CD4-positive, alpha-beta T cell (primary cell): ENCODE results near the gene IL17C. TPM values are rescaled to one million over a fixed set of nuclear protein-coding genes. Genes with fewer than 3 reads are reported as not detected.

ENCODE experiments used
- ATAC-seq: fragments of 200-7000 bp; cut with Tn5 transposase; one replicate; pipeline ENCODE4 v1.10.0; 2022; ENCODE audit warnings: mild to moderate bottlenecking; ENCODE audit not compliant: poor library complexity
- CTCF ChIA-PET: fragments of 350-600 bp; sonication (Branson Sonifier 250); formaldehyde crosslinking; loops from one replicate; lab custom pipeline; 2021; ENCODE audit warnings: antibody characterized with exemption, inconsistent platforms; lab: Charles Lee
- POLR2A ChIA-PET: fragments of 350-600 bp; sonication (Branson Sonifier 250); formaldehyde crosslinking; loops from one replicate; lab custom pipeline; 2021; ENCODE audit warnings: antibody characterized with exemption, inconsistent platforms; lab: Charles Lee
- DNase-seq, 14 experiments: peaks; one replicate each; pipeline ENCODE4 v3.0.0-alpha.2; 2013 to 2020; ENCODE audit warnings: mixed read lengths in 2 of 14
- H3K27ac ChIP-seq, 2 donors: one replicate each; pipeline versions ENCODE4 v1.5.1 to v1.7.0; 2013; ENCODE audit warnings: low read length in 2 of 2, low read depth in 1 of 2, mild to moderate bottlenecking in 1 of 2
- H3K27me3 ChIP-seq, 2 experiments: 1 replicate in 1 of 2; 2 replicates in 1 of 2; pipeline versions ENCODE4 v1.6.1 to v1.7.0; 2013; ENCODE audit warnings: low read length in 2 of 2, control low read depth in 1 of 2, mild to moderate bottlenecking in 1 of 2, moderate library complexity in 1 of 2; ENCODE audit not compliant: insufficient read depth in 2 of 2, control insufficient read depth in 1 of 2
- H3K36me3 ChIP-seq: one replicate; pipeline ENCODE4 v1.6.1; 2013; ENCODE audit warnings: low read length, control low read depth; ENCODE audit not compliant: insufficient read depth
- H3K4me1 ChIP-seq: one replicate; pipeline ENCODE4 v1.6.1; 2013; ENCODE audit warnings: low read length, control low read depth; ENCODE audit not compliant: insufficient read depth
- H3K4me3 ChIP-seq: one replicate; pipeline ENCODE4 v1.5.1; 2013; ENCODE audit warnings: mild to moderate bottlenecking, low read length, moderate library complexity
- H3K9me3 ChIP-seq, 2 experiments: 1 replicate in 1 of 2; 2 replicates in 1 of 2; pipeline versions ENCODE4 v1.6.1 to v1.7.0; 2013; ENCODE audit warnings: low read length in 2 of 2, mild to moderate bottlenecking in 2 of 2, control low read depth in 1 of 2, moderate library complexity in 1 of 2; ENCODE audit not compliant: control insufficient read depth in 1 of 2, insufficient read depth in 1 of 2
- H3K27ac Mint-ChIP-seq: one replicate; pipeline ENCODE4 v1.8.0; 2020; ENCODE audit warnings: mixed read lengths
- H3K27me3 Mint-ChIP-seq: one replicate; pipeline ENCODE4 v1.8.0; 2021; ENCODE audit warnings: mixed read lengths
- H3K36me3 Mint-ChIP-seq: one replicate; pipeline ENCODE4 v1.8.0; 2021; ENCODE audit warnings: low read depth, mixed read lengths
- H3K4me1 Mint-ChIP-seq: one replicate; pipeline ENCODE4 v1.8.0; 2021; ENCODE audit warnings: low read depth, mixed read lengths
- H3K4me3 Mint-ChIP-seq: one replicate; pipeline ENCODE4 v1.8.0; 2020; ENCODE audit warnings: mild to moderate bottlenecking, mixed read lengths
- H3K9me3 Mint-ChIP-seq: one replicate; pipeline ENCODE4 v1.8.0; 2020; ENCODE audit warnings: mixed read lengths
- intact Hi-C, 2 experiments: fragments of 100-400 bp; cut with DNase I in 1 of 2; cut with micrococcal nuclease in 1 of 2; formaldehyde crosslinking; loops; one replicate each; pipeline versions ENCODE4 v1.15.1 to v1.9.0; 2023 to 2025; cut with DNase I, micrococcal nuclease
- total RNA-seq, 174 experiments: library from RNA in 2 of 174; stranded (reverse) in 2 of 174; gene quantifications; one replicate each; pipeline ENCODE4 v1.2.3 and lab custom pipeline; 2021 to 2026
- TF ChIP-seq, protein P1 (sequence below): fragments of 200-600 bp; IDR thresholded peaks from one replicate; pipeline ENCODE4 v1.8.0; 2022; ENCODE audit warnings: antibody characterized with exemption, mild to moderate bottlenecking

The IL17C gene
- total RNA-seq, 2 experiments from 2014 or later = 0.77 TPM; not detected in 1

DNA sequence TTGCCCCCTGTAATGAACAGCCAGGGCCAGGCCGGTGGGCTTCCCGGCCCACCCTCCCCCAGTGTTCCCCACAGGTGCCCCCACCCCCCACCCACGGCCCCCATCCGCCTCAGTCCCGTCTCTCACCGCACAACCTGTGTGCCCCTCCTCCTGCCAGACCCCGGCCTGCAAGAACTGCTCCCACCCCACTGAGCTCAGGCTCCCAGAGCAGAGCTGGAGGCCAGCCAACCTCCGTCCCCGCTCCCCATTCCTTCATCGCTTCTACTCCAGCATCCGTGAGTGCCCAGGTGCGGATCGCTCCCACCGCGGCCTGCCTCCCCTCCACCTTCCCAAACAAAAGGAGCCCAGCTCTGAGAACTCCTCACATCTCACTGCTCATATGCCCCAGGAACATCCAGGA is 20.3 kb downstream of the IL17C start:
- CTCF ChIA-PET = no interaction called here
- Histone ChIP-seq H3K9me3 (no peaks in the 10 kb centered on the region), H3K27me3 (no peaks in the 10 kb centered on the region), H3K4me3 (no peak overlapping the region), H3K36me3 (peaks cover 13% of the 10 kb centered on the region), H3K27ac (no peak overlapping the region), H3K4me1 (peaks cover 14% of the 10 kb centered on the region)
- Mint-ChIP-seq H3K27ac (no peak overlapping the region), H3K4me3 (no peak overlapping the region), H3K27me3 (no peaks in the 10 kb centered on the region), H3K36me3 (peaks cover 11% of the 10 kb centered on the region), H3K4me1 (peaks cover 10% of the 10 kb centered on the region), H3K9me3 (no peaks in the 10 kb centered on the region)
- intact Hi-C loops = no loop called here
- DNase-seq = no peak
- POLR2A ChIA-PET = no interaction called here
- no peak for ATAC-seq
- TF ChIP-seq, protein P1, sequence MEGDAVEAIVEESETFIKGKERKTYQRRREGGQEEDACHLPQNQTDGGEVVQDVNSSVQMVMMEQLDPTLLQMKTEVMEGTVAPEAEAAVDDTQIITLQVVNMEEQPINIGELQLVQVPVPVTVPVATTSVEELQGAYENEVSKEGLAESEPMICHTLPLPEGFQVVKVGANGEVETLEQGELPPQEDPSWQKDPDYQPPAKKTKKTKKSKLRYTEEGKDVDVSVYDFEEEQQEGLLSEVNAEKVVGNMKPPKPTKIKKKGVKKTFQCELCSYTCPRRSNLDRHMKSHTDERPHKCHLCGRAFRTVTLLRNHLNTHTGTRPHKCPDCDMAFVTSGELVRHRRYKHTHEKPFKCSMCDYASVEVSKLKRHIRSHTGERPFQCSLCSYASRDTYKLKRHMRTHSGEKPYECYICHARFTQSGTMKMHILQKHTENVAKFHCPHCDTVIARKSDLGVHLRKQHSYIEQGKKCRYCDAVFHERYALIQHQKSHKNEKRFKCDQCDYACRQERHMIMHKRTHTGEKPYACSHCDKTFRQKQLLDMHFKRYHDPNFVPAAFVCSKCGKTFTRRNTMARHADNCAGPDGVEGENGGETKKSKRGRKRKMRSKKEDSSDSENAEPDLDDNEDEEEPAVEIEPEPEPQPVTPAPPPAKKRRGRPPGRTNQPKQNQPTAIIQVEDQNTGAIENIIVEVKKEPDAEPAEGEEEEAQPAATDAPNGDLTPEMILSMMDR = no peak

- no peak overlapping the region for H3K27ac Mint-ChIP-seq
- H3K4me3 Mint-ChIP-seq = no peak overlapping the region
- CTCF ChIA-PET = no interaction called here
- no peaks in the 10 kb centered on the region for H3K9me3 Mint-ChIP-seq
- Histone ChIP-seq H3K4me3 (no peak overlapping the region), H3K27me3 (no peaks in the 10 kb centered on the region), H3K9me3 (no peaks in the 10 kb centered on the region), H3K36me3 (peaks cover 12% of the 10 kb centered on the region), H3K4me1 (peaks cover 18% of the 10 kb centered on the region), H3K27ac (no peak overlapping the region)
- ATAC-seq = no peak
- peaks cover 10% of the 10 kb centered on the region for H3K4me1 Mint-ChIP-seq
- POLR2A ChIA-PET = no interaction called here
- TF ChIP-seq, protein P1 = no peak
- DNase-seq = no peak
- peaks cover 11% of the 10 kb centered on the region for H3K36me3 Mint-ChIP-seq
- H3K27me3 Mint-ChIP-seq = no peaks in the 10 kb centered on the region
- intact Hi-C loops = no loop called here
Measured at GRCh38 chr16:88659160-88659559, 20.8 kb downstream of the IL17C start.

- Mint-ChIP-seq H3K4me1 (peaks cover 17% of the 10 kb centered on the region), H3K27ac (peak overlapping the region; percentile 91), H3K27me3 (no peaks in the 10 kb centered on the region), H3K4me3 (peak overlapping the region; percentile 32), H3K9me3 (no peaks in the 10 kb centered on the region), H3K36me3 (peaks cover 6% of the 10 kb centered on the region)
- ATAC-seq (no peak), DNase-seq (no peak)
- TF ChIP-seq, protein P1 = no peak
- Histone ChIP-seq H3K27me3 (no peaks in the 10 kb centered on the region), H3K4me1 (peaks cover 19% of the 10 kb centered on the region), H3K27ac (no peak overlapping the region), H3K36me3 (peaks cover 7% of the 10 kb centered on the region), H3K9me3 (no peaks in the 10 kb centered on the region), H3K4me3 (no peak overlapping the region)
- ChIA-PET CTCF (no interaction called here), POLR2A (interaction anchor here (1.1 to 2.1 kb wide), 2 partner anchors 20 to 22 kb away, joined by 3 to 5 read pairs; no protein-coding TSS in a partner anchor)
- intact Hi-C loops = no loop called here
Measured at GRCh38 chr16:88661468-88661867, 23.1 kb downstream of the IL17C start.
